GM19324 (cell line): ENCODE data around the gene NXPE4.

Experiments used
- ATAC-seq: cut with Tn5 transposase; IDR thresholded peaks from one replicate; pipeline ENCODE4 v1.9.1; 2021; ENCODE audit warnings: mild to moderate bottlenecking, moderate library complexity; ENCODE audit not compliant: unreplicated experiment, low FRiP score

The NXPE4 gene

GRCh38 chr11:114563077-114563476 lies 32.5 kb downstream of the NXPE4 start:
- ATAC-seq = no peak

DNA sequence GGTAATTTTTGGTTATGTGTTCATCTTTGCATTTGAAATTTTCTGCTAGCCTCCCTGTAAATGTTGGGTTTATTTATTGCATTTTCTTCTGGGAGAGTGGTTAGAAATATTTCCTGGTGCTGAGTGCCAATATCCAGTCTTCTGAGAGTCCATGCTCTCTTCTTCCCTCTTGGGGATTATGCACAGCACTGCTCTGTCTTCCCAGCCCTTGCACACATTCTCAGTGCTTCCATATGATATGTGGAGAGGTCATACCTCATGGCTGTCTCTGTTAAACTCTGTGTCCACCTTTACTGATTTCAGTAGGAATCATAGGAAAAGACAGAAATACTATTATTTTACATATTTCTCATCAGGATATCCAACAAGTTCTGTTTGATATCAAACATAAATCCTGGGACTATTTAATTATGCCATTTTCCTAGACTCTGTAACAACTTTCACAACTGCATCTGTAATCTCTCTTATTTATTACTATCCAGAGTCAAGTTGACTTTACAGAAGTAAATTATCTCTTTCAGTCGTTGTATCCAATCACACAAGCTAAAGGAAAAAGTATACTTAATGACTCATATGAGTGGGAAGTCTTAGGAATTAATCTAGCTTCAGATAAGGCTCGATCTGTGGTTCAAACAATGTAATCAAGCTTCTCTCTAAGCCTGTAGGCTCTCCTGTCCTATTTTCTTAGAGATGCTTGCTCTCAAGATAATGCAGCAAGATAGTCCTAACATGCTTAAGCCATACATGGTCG lies 33.2 kb downstream of the NXPE4 start:
- ATAC-seq = no peak

DNA sequence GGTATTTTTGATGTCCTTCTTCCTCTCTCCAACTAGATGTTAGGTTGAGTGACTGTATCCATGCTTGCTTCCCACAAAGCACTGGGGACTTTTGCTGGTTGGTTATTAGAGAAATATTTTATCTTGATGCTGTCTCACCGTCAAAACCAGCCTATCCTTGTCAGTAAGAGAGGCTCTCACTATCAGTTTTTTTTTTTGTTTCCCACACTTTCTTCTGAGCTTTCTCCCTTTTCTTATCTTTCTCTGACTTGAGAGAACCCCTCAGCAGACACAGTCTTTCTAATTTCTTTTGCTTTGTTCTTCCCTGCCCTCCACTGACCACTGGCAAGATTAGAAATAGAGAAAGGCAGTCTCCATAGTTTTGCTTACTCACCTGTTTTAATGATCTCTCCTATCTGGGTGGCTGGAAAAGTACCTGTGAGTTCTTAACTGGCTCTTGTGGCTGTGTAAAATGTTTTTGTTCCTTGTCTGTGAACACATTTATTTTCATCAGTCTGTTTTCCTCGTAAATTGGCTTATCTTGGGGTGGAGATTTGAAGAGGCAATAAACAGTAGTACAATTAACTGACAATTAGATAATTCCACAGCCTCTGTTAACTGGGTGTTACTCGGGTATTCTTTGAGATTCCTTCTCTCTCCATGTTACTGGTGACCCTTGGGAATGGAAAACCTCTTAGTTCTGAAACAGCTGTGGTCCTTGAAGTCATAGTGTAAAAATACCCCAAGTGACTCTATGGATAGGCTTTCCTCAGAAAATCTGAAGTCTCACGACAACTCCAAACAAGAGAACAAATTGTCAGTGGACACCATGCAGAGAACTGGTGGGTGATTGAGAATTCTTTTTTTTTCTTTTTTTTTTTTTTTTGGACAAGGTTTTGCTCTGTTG lies 35.9 kb downstream of the NXPE4 start, which contains the start of gene NXPE1:
NXPE1 (minus strand) TSS at position 457 of the 886 bp plus-strand sequence. CDS start 8,680 bp downstream, outside the sequence.
- no peak for ATAC-seq

GRCh38 chr11:114556135-114556534 lies 39.5 kb downstream of the NXPE4 start:
- ATAC-seq = no peak

DNA sequence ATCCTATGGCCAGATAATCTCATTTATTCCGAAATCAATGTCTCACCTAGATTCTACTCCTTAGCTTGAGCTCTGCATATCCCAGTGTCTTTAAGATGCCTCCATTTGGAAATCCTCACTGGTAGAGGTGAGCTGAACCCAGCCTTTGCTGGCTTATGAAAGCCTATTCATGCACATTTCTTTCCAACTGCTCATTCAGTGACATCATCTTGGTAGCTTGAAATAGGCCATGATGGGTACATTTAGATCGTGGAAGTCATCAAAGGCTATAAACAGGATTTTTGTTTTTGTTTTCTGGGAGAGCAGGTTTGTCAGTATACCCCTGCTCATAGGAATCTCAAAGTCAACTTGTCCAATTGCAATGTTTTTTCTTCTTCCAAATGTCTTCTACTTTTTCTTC lies 41.9 kb downstream of the NXPE4 start:
- ATAC-seq = no peak

DNA sequence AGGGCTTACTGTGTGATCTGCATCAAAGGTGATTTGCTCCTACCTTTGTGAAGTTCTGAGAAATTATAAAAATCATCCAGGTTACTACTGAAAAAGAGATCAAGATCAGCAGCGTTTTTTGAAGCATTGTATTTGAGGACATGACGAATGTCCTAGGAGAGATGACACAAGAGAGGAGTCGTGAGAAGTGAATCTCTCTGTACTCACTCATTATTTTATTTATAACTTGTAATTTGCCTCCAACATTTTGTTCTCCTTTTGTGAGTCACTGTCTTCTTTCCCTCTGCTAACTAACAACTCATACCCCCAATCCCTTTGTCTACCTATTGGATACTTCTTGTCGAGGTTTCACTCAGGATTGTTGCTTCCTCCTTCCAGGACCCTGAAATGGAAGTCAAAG lies 44.5 kb downstream of the NXPE4 start:
- no peak for ATAC-seq

- ATAC-seq = no peak
Observed at GRCh38 chr11:114525682-114526081, 69.9 kb downstream of the NXPE4 start.

DNA sequence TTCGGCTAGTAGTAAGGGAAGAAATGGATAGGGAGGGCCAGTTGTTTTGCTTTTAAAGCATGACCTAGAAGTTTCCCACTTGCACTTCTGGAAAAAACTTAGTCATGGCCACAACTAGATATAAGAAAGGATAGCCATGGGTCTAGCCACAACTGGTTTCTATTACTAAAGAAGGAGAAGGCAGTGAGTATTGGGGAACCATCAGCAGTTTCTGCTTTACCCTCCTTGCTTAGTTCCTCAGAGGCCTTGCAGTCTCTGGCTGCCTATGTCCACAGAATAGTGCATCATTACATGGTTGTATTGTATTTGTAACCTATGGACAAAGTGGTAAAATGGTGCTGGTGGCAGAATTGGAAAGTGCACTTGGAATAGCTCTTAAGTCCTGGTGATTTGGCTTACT lies 71.5 kb downstream of the NXPE4 start:
- no peak for ATAC-seq

DNA sequence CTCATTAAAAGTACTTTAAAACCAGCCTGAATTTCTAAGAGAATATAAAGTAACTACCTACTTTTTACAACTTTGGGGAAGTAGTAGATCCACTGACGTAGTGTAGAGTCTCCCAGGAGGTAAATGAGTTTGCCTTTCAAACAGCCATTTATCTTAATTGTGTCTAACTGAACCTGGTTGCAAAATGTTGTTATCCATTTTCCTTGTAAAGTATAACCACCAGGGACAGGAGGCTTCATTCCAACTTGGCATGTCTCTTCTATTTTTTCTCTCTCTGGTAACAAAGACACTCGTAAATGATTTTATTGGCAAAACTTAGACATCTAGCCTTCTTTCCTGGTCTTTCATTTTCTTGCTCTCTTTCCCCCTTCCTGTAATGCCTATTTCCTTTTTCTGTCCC lies 72.8 kb downstream of the NXPE4 start:
- no peak for ATAC-seq
